OCI-LY7 (cell line): ENCODE measurements around the gene RAX2. TPM values are rescaled to one million over a fixed set of nuclear protein-coding genes. Genes with fewer than 3 reads are reported as not detected.

Experiments used
- BruUV-seq: library from RNA; stranded (reverse); fragments of 400-500 nt; replicated peaks from 2 replicates; lab custom pipeline; 2021; lab: Mats Ljungman, UMichigan
- CTCF ChIA-PET: fragments of 300-600 bp; sonication (Branson Sonifier 250); formaldehyde crosslinking; loops from one replicate; lab custom pipeline; 2022; ENCODE audit warnings: antibody characterized with exemption; ENCODE audit not compliant: unreplicated experiment; lab: Charles Lee
- POLR2A ChIA-PET: fragments of 300-600 bp; sonication (Branson Sonifier 250); formaldehyde crosslinking; loops from one replicate; lab custom pipeline; 2022; ENCODE audit warnings: antibody characterized with exemption; lab: Charles Lee
- DNase-seq: peaks from one replicate; pipeline ENCODE4 v3.0.0-alpha.2; 2015; ENCODE audit warnings: low spot score
- H2AFZ ChIP-seq: fragments of 200-600 bp; sonication (generic), shearing (Covaris generic); 2 replicates; pipeline ENCODE4 v1.6.1; 2014; ENCODE audit warnings: mild to moderate bottlenecking, antibody characterized with exemption, low read length, moderate library complexity
- H3K27ac ChIP-seq: fragments of 200-600 bp; sonication (generic); 2 replicates; pipeline ENCODE4 v1.5.1; 2014; ENCODE audit warnings: mixed run types, low read depth, mild to moderate bottlenecking, moderate library complexity, low read length, inconsistent platforms; ENCODE audit not compliant: poor library complexity, severe bottlenecking
- H3K36me3 ChIP-seq: fragments of 200-600 bp; sonication (generic); 2 replicates; pipeline ENCODE4 v1.6.1; 2014; ENCODE audit warnings: mild to moderate bottlenecking, antibody characterized with exemption, low read length, moderate library complexity, mixed read lengths; ENCODE audit not compliant: insufficient read depth
- H3K4me1 ChIP-seq: fragments of 200-600 bp; sonication (generic); 2 replicates; pipeline ENCODE4 v1.5.1; 2014; ENCODE audit warnings: mild to moderate bottlenecking, low read length; ENCODE audit not compliant: insufficient read depth, poor library complexity, severe bottlenecking
- H3K4me2 ChIP-seq: fragments of 200-600 bp; sonication (generic); 2 replicates; pipeline ENCODE4 v1.6.1; 2014; ENCODE audit warnings: mild to moderate bottlenecking, low read length
- H3K4me3 ChIP-seq: fragments of 200-600 bp; sonication (generic); 2 replicates; pipeline ENCODE4 v1.5.1; 2014; ENCODE audit warnings: mild to moderate bottlenecking, low read depth, low read length; ENCODE audit not compliant: poor library complexity, severe bottlenecking
- H3K79me2 ChIP-seq: fragments of 200-600 bp; sonication (generic); 2 replicates; pipeline ENCODE4 v1.6.1; 2016; ENCODE audit warnings: low read depth, mild to moderate bottlenecking, low read length, moderate library complexity, mixed read lengths; ENCODE audit not compliant: insufficient read depth
- H3K9me2 ChIP-seq: fragments of 200-600 bp; sonication (generic); 2 replicates; pipeline ENCODE4 v1.6.1; 2016; ENCODE audit warnings: mild to moderate bottlenecking, low read length, mixed read lengths; ENCODE audit not compliant: insufficient read depth
- H3K9me3 ChIP-seq: fragments of 200-600 bp; sonication (generic); 2 replicates; pipeline ENCODE4 v1.6.1; 2014; ENCODE audit warnings: mild to moderate bottlenecking, mixed run types, low read length, mixed read lengths
- H4K20me1 ChIP-seq: fragments of 200-600 bp; sonication (generic); 2 replicates; pipeline ENCODE4 v1.6.1; 2014; ENCODE audit warnings: mild to moderate bottlenecking, antibody characterized with exemption, low read length, moderate library complexity, mixed read lengths; ENCODE audit not compliant: insufficient read depth
- CTCF ChIP-seq: fragments of 200-600 bp; sonication (generic); conservative IDR thresholded peaks from 2 replicates; pipeline ENCODE4 v1.5.1; 2014; ENCODE audit warnings: mild to moderate bottlenecking, antibody characterized with exemption, low read length, moderate library complexity, mixed read lengths
- EZH2phosphoT487 ChIP-seq: fragments of 200-600 bp; sonication (generic); IDR thresholded peaks from 2 replicates; pipeline ENCODE4 v1.6.1; 2018; ENCODE audit warnings: low read depth, borderline replicate concordance, mild to moderate bottlenecking, mixed run types, antibody characterized with exemption, low read length, moderate library complexity, mixed read lengths
- intact Hi-C: fragments of 100-400 bp; cut with micrococcal nuclease; formaldehyde crosslinking; loops from one replicate; pipeline ENCODE4 v1.10.0; 2022; ENCODE audit not compliant: unreplicated experiment
- total RNA-seq, 2 experiments: library from RNA; depleted of rRNA in 1 of 2; stranded (reverse); fragments of >200 nt in 1 of 2; shearing (Covaris generic) in 1 of 2; gene quantifications; 2 replicates each; pipeline ENCODE4 v1.2.3, GENCODE V29; 2014 to 2022

Gene RAX2
- total RNA-seq, 2 experiments from 2014 or later: not detected

DNA sequence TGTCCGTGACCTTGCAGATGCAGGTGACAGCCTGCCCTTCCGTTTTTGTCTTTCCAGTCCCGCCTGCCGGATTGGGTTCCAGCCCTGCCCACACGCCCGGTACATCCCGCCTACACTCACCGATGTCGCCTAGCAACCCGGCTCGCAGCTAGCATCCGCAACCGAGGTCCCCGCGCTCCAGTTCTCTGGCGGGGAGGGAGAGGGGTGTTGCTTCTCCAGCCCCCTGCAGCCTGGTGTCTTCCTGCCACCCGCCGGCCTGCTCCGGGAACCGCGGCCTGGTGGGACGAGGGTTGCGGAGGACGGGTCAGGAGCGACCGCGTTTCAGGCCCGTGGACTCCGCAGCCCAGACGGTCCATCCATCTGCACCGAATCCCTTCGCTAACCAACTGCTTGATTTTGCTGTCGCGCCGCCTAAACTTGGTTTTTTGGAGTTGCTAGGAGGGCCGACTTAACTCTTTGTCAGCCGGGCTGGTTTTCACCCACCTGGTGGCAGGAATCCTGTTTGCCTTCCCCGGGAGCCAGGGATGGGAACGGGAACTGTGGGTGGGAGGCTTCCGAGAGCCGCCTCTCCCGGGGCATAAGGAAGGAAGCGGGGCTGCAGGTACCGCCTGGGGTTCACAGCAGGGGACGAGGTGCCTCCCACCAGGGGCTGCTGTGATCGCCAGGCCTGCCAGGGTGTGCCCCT is 29.5 kb upstream of the RAX2 start:
- H4K20me1 ChIP-seq: no peaks in the 10 kb centered on the region
- no peak overlapping the region for H2AFZ ChIP-seq
- no peaks in the 10 kb centered on the region for H3K9me2 ChIP-seq
- H3K4me1 ChIP-seq: no peaks in the 10 kb centered on the region
- H3K36me3 ChIP-seq: no peaks in the 10 kb centered on the region
- no peaks in the 10 kb centered on the region for H3K79me2 ChIP-seq
- H3K4me2 ChIP-seq: no peak overlapping the region
- TF ChIP-seq EZH2phosphoT487: no peak
- ChIA-PET POLR2A (no interaction called here), CTCF (no interaction called here)
- no peak overlapping the region for H3K27ac ChIP-seq
- intact Hi-C loops: no loop called here
- no peaks in the 10 kb centered on the region for H3K9me3 ChIP-seq
- DNase-seq: no peak
- H3K4me3 ChIP-seq: no peak overlapping the region
- BruUV-seq: no TSS peak

GRCh38 chr19:3800996-3801395 is 29.0 kb upstream of the RAX2 start:
- no peak for DNase-seq
- TF ChIP-seq CTCF: no peak
- no peak for TF ChIP-seq EZH2phosphoT487
- no peaks in the 10 kb centered on the region for H3K9me2 ChIP-seq
- no peak overlapping the region for H2AFZ ChIP-seq
- no peaks in the 10 kb centered on the region for H3K9me3 ChIP-seq
- no peak overlapping the region for H3K4me2 ChIP-seq
- H3K79me2 ChIP-seq: no peaks in the 10 kb centered on the region
- no peak overlapping the region for H3K4me3 ChIP-seq
- CTCF ChIA-PET: no interaction called here
- no TSS peak for BruUV-seq
- POLR2A ChIA-PET: no interaction called here
- H3K27ac ChIP-seq: no peak overlapping the region
- no peaks in the 10 kb centered on the region for H4K20me1 ChIP-seq
- H3K36me3 ChIP-seq: no peaks in the 10 kb centered on the region
- intact Hi-C loops: no loop called here
- H3K4me1 ChIP-seq: no peaks in the 10 kb centered on the region

DNA sequence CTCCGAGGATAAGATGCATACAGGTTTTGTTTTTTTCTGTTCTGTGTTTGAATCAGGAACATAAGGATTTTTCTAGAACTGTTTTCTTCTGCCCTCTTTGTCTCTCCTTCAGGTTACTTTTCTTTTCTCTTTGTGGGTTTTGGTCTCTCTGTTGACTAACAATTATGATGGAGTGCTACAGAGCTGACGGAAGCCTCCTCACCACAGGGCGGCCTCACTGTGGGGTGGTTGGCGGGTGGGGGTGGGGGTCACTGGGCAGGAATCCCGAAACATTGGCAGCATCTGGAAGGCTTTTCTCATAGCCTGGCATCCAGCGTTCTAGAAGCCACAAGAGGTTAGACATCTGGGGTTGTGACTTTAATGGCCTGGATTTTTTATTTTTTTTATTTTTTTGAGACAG is 26.1 kb upstream of the RAX2 start:
- no peaks in the 10 kb centered on the region for H3K79me2 ChIP-seq
- H3K9me2 ChIP-seq: no peaks in the 10 kb centered on the region
- BruUV-seq: no TSS peak
- no peaks in the 10 kb centered on the region for H3K4me1 ChIP-seq
- POLR2A ChIA-PET: no interaction called here
- TF ChIP-seq CTCF (no peak), EZH2phosphoT487 (no peak)
- H3K4me2 ChIP-seq: no peak overlapping the region
- no peaks in the 10 kb centered on the region for H3K36me3 ChIP-seq
- no peak for DNase-seq
- intact Hi-C loops: no loop called here
- H3K4me3 ChIP-seq: no peak overlapping the region
- H3K9me3 ChIP-seq: no peaks in the 10 kb centered on the region
- H2AFZ ChIP-seq: no peak overlapping the region
- H4K20me1 ChIP-seq: no peaks in the 10 kb centered on the region
- no peak overlapping the region for H3K27ac ChIP-seq
- CTCF ChIA-PET: no interaction called here
